Measurements from ENCODE around the gene PGAM2.
A peak's percentile ranks its signal among the peaks of the same experiment; 100 is the strongest.

The PGAM2 gene

GRCh38 chr7:44077061-44077460 is 11.7 kb upstream of the PGAM2 start:
- H3K4me3 ChIP-seq (ENCODE audit: low read depth, low read length) = no peak overlapping the region
- DNase-seq (ENCODE audit: low read depth) = no peak
- no peak for TF ChIP-seq CTCF (conservative IDR thresholded peaks at IDR 0.05; ENCODE audit: low read depth, low read length)

- DNase-seq (ENCODE audit: low read depth) = no peak
- no peak for TF ChIP-seq CTCF (conservative IDR thresholded peaks at IDR 0.05; ENCODE audit: low read depth, low read length)
- H3K4me3 ChIP-seq (ENCODE audit: low read depth, low read length) = no peak overlapping the region
Measured at GRCh38 chr7:44076101-44076895, 10.9 kb upstream of the PGAM2 start.

- DNase-seq (ENCODE audit: low read depth) = no peak
- H3K4me3 ChIP-seq (ENCODE audit: low read depth, low read length) = no peak overlapping the region
- no peak for TF ChIP-seq CTCF (conservative IDR thresholded peaks at IDR 0.05; ENCODE audit: low read depth, low read length)
Measured at GRCh38 chr7:44075296-44076075, 10.1 kb upstream of the PGAM2 start.

- no peak for DNase-seq (ENCODE audit: low read depth)
- no peak for TF ChIP-seq CTCF (conservative IDR thresholded peaks at IDR 0.05; ENCODE audit: low read depth, low read length)
- H3K4me3 ChIP-seq (ENCODE audit: low read depth, low read length) = no peak overlapping the region
Measured at GRCh38 chr7:44074349-44074695, 9.0 kb upstream of the PGAM2 start.

- no peak overlapping the region for H3K4me3 ChIP-seq (ENCODE audit: low read depth, low read length)
- no peak for TF ChIP-seq CTCF (conservative IDR thresholded peaks at IDR 0.05; ENCODE audit: low read depth, low read length)
- DNase-seq (ENCODE audit: low read depth) = no peak
Measured at GRCh38 chr7:44073664-44074348, 8.4 kb upstream of the PGAM2 start.

GRCh38 chr7:44072364-44073231 is 7.2 kb upstream of the PGAM2 start:
- peak; percentile 94 for TF ChIP-seq CTCF (conservative IDR thresholded peaks at IDR 0.05; ENCODE audit: low read depth, low read length)
- H3K4me3 ChIP-seq (ENCODE audit: low read depth, low read length) = no peak overlapping the region
- DNase-seq (ENCODE audit: low read depth) = peak; percentile 91

All from choroid plexus epithelial cell (primary cell).